HEK293 (cell line): Measurements from ENCODE around the gene BBLN.

Experiments used
- CTCF ChIA-PET: fragments of 350-600 bp; formaldehyde crosslinking; extraction: SDS; loops from one replicate; lab custom pipeline; 2021; ENCODE audit warnings: antibody characterized with exemption; lab: Yijun Ruan, JAX
- POLR2A ChIA-PET: fragments of 300-600 bp; formaldehyde crosslinking; extraction: SDS; loops from one replicate; lab custom pipeline; 2020; ENCODE audit warnings: antibody characterized with exemption, inconsistent platforms; lab: Yijun Ruan, JAX
- H3K27ac ChIP-seq: fragments of 200-500 bp; sonication (Bioruptor generic); 2 replicates; pipeline ENCODE4 v1.5.1; 2014; ENCODE audit warnings: low read depth, low read length, control low read depth, inconsistent platforms; ENCODE audit errors: extremely low read depth
- H3K36me3 ChIP-seq, 2 experiments: fragments of 200-500 bp in 1 of 2; sonication (Bioruptor generic) in 1 of 2; 1 replicate in 1 of 2; 2 replicates in 1 of 2; pipeline ENCODE4 v1.5.1; 2014 to 2017; ENCODE audit warnings: inconsistent platforms in 2 of 2, low read length in 2 of 2; ENCODE audit not compliant: control insufficient read depth in 2 of 2, insufficient read depth in 1 of 2
- H3K4me1 ChIP-seq: fragments of 200-500 bp; sonication (Bioruptor generic); 2 replicates; pipeline ENCODE4 v1.5.1; 2014; ENCODE audit warnings: mild to moderate bottlenecking, low read length, inconsistent platforms; ENCODE audit not compliant: control insufficient read depth, insufficient read depth
- H3K4me3 ChIP-seq: 2 replicates; pipeline ENCODE4 v1.5.1; 2011; ENCODE audit warnings: low read depth, mild to moderate bottlenecking, control low read depth, low read length, moderate library complexity
- H3K9me3 ChIP-seq: fragments of 200-500 bp; sonication (Bioruptor generic); 2 replicates; pipeline ENCODE4 v1.5.1; 2014; ENCODE audit warnings: low read depth, low read length, inconsistent platforms; ENCODE audit not compliant: control insufficient read depth, insufficient read depth
- IKZF3 ChIP-seq: fragments of 450-650 bp; IDR thresholded peaks from 2 replicates; pipeline ENCODE4 v1.5.0; 2018; ENCODE audit warnings: missing biosample characterization, mild to moderate bottlenecking, missing genetic modification characterization, moderate library complexity
- PRDM1 ChIP-seq: fragments of 450-650 bp; formaldehyde crosslinking; IDR thresholded peaks from 2 replicates; pipeline ENCODE4; 2016; ENCODE audit warnings: missing biosample characterization, missing genetic modification characterization
- REPIN1 ChIP-seq: fragments of 450-650 bp; formaldehyde crosslinking; IDR thresholded peaks from 2 replicates; pipeline ENCODE4 v1.5.1; 2017; ENCODE audit warnings: missing biosample characterization, missing genetic modification characterization, low read depth
- ZBTB7A ChIP-seq: fragments of 450-650 bp; formaldehyde crosslinking; IDR thresholded peaks from 2 replicates; pipeline ENCODE4 v1.5.1; 2016; ENCODE audit warnings: low read depth, missing biosample characterization, missing genetic modification characterization
- ZNF121 ChIP-seq: fragments of 450-650 bp; formaldehyde crosslinking; IDR thresholded peaks from 2 replicates; pipeline ENCODE4 v1.5.1; 2016; ENCODE audit warnings: missing biosample characterization, missing genetic modification characterization
- ZNF146 ChIP-seq: fragments of 450-650 bp; formaldehyde crosslinking; IDR thresholded peaks from 2 replicates; pipeline ENCODE4 v1.5.1; 2016; ENCODE audit warnings: missing biosample characterization, missing genetic modification characterization
- ZNF404 ChIP-seq: fragments of 450-650 bp; formaldehyde crosslinking; IDR thresholded peaks from 2 replicates; pipeline ENCODE4 v1.5.1; 2017; ENCODE audit warnings: missing biosample characterization, missing genetic modification characterization
- ZNF423 ChIP-seq: fragments of 450-650 bp; formaldehyde crosslinking; IDR thresholded peaks from 2 replicates; pipeline ENCODE4 v1.5.1; 2016; ENCODE audit warnings: missing biosample characterization, missing genetic modification characterization
- ZNF549 ChIP-seq: fragments of 450-650 bp; IDR thresholded peaks from 2 replicates; pipeline ENCODE4 v1.5.1; 2018; ENCODE audit warnings: missing biosample characterization, missing genetic modification characterization, mild to moderate bottlenecking, inconsistent platforms, moderate library complexity
- ZNF658 ChIP-seq: fragments of 450-650 bp; formaldehyde crosslinking; IDR thresholded peaks from 2 replicates; pipeline ENCODE4; 2016; ENCODE audit warnings: missing biosample characterization, missing genetic modification characterization
- ZNF660 ChIP-seq: fragments of 450-650 bp; IDR thresholded peaks from 2 replicates; pipeline ENCODE4 v1.5.1; 2018; ENCODE audit warnings: missing biosample characterization, mild to moderate bottlenecking, missing genetic modification characterization
- ZNF670 ChIP-seq: fragments of 450-650 bp; formaldehyde crosslinking; IDR thresholded peaks from 2 replicates; pipeline ENCODE4 v1.5.1; 2016; ENCODE audit warnings: missing biosample characterization, missing genetic modification characterization, low read depth
- TF ChIP-seq, protein P1 (sequence below): fragments of 450-650 bp; formaldehyde crosslinking; IDR thresholded peaks from 2 replicates; pipeline ENCODE4 v1.5.1; 2016; ENCODE audit warnings: missing biosample characterization, missing genetic modification characterization
- TF ChIP-seq, protein P2 (sequence below): fragments of 450-650 bp; formaldehyde crosslinking; IDR thresholded peaks from 2 replicates; pipeline ENCODE4 v1.5.1; 2016; ENCODE audit warnings: missing biosample characterization, missing genetic modification characterization
- TF ChIP-seq, protein P3 (sequence below): fragments of 450-650 bp; formaldehyde crosslinking; IDR thresholded peaks from 2 replicates; pipeline ENCODE4 v1.5.1; 2016; ENCODE audit warnings: missing biosample characterization, missing genetic modification characterization, low read depth
- TF ChIP-seq, protein P4 (sequence below): fragments of 450-650 bp; formaldehyde crosslinking; IDR thresholded peaks from 2 replicates; pipeline ENCODE4 v1.5.1; 2017; ENCODE audit warnings: missing biosample characterization, missing genetic modification characterization
- TF ChIP-seq, protein P5 (sequence below): fragments of 450-650 bp; formaldehyde crosslinking; conservative IDR thresholded peaks from 2 replicates; pipeline ENCODE4 v1.5.1; 2016; ENCODE audit warnings: low read depth, missing biosample characterization, missing genetic modification characterization
- TF ChIP-seq, protein P6 (sequence below): fragments of 450-650 bp; formaldehyde crosslinking; IDR thresholded peaks from 2 replicates; pipeline ENCODE4 v1.5.1; 2016; ENCODE audit warnings: missing biosample characterization, missing genetic modification characterization, borderline replicate concordance

BBLN gene

DNA sequence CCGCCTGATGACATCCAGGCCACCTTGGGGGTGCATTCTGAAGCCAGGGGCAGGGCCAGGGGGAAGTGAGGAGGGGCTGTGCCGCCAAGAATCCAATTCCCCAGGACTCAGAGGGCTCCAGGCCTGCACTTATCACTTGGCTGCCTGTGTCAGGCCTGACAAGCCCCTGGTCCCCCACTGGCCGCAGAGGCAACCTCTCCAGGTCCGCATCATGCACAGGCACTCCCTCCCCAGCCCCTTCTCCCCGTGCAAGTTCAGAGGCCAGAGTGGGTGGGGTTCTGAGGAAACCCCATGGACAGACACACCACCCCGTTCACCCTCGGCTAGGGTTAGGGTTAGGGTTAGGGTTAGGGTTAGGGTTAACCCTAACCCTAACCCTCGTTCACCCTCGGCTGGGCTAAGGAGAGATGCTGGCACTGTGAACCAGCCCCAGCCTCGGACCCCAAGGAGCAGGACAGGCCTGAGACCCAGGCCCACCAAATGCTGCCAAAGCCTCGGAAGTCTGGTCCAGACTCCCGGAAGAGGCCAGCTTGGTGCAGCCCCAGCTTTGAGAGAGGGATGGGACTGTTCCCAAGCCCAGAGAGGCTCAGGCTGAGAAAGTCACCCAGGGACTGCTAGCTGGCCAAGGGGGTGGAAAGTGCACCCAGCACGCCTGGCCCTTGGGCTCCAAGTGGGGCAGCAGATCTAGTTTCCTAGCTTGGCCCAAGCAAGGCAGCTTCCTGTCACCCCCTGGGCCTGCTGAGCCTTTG lies 5.9 kb upstream of the BBLN start:
- H3K27ac ChIP-seq: no peak overlapping the region
- ChIA-PET CTCF (interaction anchor here (1.3 kb wide), 1 partner anchor 36 kb away, joined by 5 read pairs; no protein-coding TSS in a partner anchor), POLR2A (no interaction called here)
- no peak overlapping the region for H3K4me3 ChIP-seq
- no peaks in the 10 kb centered on the region for H3K4me1 ChIP-seq
- TF ChIP-seq ZNF121 (tag by site-specific recombination) (no peak), IKZF3 (tag by site-specific recombination) (no peak), ZNF404 (no peak), ZNF670 (tag by site-specific recombination) (no peak), PRDM1 (tag by site-specific recombination) (no peak), REPIN1 (tag by site-specific recombination) (no peak), ZNF423 (tag by site-specific recombination) (no peak), ZNF660 (tag by site-specific recombination) (no peak)
- TF ChIP-seq, protein P1, sequence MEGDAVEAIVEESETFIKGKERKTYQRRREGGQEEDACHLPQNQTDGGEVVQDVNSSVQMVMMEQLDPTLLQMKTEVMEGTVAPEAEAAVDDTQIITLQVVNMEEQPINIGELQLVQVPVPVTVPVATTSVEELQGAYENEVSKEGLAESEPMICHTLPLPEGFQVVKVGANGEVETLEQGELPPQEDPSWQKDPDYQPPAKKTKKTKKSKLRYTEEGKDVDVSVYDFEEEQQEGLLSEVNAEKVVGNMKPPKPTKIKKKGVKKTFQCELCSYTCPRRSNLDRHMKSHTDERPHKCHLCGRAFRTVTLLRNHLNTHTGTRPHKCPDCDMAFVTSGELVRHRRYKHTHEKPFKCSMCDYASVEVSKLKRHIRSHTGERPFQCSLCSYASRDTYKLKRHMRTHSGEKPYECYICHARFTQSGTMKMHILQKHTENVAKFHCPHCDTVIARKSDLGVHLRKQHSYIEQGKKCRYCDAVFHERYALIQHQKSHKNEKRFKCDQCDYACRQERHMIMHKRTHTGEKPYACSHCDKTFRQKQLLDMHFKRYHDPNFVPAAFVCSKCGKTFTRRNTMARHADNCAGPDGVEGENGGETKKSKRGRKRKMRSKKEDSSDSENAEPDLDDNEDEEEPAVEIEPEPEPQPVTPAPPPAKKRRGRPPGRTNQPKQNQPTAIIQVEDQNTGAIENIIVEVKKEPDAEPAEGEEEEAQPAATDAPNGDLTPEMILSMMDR: no peak
- TF ChIP-seq, protein P2, sequence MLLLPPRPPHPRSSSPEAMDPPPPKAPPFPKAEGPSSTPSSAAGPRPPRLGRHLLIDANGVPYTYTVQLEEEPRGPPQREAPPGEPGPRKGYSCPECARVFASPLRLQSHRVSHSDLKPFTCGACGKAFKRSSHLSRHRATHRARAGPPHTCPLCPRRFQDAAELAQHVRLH (tag by site-specific recombination): no peak
- TF ChIP-seq, protein P3, sequence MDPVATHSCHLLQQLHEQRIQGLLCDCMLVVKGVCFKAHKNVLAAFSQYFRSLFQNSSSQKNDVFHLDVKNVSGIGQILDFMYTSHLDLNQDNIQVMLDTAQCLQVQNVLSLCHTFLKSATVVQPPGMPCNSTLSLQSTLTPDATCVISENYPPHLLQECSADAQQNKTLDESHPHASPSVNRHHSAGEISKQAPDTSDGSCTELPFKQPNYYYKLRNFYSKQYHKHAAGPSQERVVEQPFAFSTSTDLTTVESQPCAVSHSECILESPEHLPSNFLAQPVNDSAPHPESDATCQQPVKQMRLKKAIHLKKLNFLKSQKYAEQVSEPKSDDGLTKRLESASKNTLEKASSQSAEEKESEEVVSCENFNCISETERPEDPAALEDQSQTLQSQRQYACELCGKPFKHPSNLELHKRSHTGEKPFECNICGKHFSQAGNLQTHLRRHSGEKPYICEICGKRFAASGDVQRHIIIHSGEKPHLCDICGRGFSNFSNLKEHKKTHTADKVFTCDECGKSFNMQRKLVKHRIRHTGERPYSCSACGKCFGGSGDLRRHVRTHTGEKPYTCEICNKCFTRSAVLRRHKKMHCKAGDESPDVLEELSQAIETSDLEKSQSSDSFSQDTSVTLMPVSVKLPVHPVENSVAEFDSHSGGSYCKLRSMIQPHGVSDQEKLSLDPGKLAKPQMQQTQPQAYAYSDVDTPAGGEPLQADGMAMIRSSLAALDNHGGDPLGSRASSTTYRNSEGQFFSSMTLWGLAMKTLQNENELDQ: no peak
- TF ChIP-seq, protein P4, sequence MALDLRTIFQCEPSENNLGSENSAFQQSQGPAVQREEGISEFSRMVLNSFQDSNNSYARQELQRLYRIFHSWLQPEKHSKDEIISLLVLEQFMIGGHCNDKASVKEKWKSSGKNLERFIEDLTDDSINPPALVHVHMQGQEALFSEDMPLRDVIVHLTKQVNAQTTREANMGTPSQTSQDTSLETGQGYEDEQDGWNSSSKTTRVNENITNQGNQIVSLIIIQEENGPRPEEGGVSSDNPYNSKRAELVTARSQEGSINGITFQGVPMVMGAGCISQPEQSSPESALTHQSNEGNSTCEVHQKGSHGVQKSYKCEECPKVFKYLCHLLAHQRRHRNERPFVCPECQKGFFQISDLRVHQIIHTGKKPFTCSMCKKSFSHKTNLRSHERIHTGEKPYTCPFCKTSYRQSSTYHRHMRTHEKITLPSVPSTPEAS: no peak
- TF ChIP-seq, all 188 proteins: peak for 0
- no peaks in the 10 kb centered on the region for H3K36me3 ChIP-seq
- no peaks in the 10 kb centered on the region for H3K9me3 ChIP-seq

DNA sequence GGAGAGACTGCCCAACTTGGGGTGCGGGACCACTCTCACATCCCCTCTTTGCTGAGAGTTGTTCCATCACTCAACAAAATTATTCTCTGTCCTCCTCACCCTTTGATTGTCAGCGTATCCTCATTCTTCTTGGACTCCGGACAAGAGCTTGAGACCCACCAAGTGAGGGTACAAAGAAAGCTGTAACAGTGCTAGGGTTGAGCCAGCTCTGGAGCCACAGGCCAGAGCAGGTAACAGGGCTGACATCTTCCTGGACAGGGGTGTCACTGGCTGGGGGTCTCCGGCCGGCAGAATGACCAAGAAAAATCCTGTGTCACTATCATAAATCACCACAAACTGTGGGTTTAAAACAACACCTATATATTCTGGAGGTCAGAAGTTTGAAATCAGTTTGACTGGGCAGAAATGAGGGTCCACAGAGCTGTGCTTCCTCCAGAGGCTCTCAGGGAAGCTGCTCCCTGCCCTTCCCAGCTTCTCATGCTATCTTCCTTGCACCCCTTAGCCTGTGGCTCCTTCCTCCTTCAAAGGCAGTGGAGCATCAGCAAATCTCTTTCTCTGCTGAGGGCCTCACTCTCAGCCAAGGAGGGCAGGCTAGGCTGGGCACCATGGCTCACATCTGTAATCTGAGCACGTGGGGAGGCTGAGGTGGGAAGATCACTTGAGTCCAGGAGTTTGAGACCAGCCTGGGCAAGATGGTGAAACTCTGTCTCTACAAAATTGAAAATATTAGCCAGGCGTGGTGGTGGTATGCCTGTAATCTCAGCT lies 4.1 kb upstream of the BBLN start:
- no peak overlapping the region for H3K27ac ChIP-seq
- H3K4me3 ChIP-seq: no peak overlapping the region
- no peaks in the 10 kb centered on the region for H3K36me3 ChIP-seq
- H3K4me1 ChIP-seq: no peaks in the 10 kb centered on the region
- ChIA-PET CTCF (interaction anchor here (0.7 kb wide), 3 partner anchors 42 to 350 kb away, joined by 3 read pairs; no protein-coding TSS in a partner anchor), POLR2A (no interaction called here)
- no peaks in the 10 kb centered on the region for H3K9me3 ChIP-seq
- TF ChIP-seq ZNF146 (tag by site-specific recombination) (no peak), ZNF660 (tag by site-specific recombination) (no peak), ZNF404 (no peak), ZNF658 (tag by site-specific recombination) (no peak), ZNF549 (tag by site-specific recombination) (no peak), ZBTB7A (tag by site-specific recombination) (no peak)
- TF ChIP-seq, protein P5, sequence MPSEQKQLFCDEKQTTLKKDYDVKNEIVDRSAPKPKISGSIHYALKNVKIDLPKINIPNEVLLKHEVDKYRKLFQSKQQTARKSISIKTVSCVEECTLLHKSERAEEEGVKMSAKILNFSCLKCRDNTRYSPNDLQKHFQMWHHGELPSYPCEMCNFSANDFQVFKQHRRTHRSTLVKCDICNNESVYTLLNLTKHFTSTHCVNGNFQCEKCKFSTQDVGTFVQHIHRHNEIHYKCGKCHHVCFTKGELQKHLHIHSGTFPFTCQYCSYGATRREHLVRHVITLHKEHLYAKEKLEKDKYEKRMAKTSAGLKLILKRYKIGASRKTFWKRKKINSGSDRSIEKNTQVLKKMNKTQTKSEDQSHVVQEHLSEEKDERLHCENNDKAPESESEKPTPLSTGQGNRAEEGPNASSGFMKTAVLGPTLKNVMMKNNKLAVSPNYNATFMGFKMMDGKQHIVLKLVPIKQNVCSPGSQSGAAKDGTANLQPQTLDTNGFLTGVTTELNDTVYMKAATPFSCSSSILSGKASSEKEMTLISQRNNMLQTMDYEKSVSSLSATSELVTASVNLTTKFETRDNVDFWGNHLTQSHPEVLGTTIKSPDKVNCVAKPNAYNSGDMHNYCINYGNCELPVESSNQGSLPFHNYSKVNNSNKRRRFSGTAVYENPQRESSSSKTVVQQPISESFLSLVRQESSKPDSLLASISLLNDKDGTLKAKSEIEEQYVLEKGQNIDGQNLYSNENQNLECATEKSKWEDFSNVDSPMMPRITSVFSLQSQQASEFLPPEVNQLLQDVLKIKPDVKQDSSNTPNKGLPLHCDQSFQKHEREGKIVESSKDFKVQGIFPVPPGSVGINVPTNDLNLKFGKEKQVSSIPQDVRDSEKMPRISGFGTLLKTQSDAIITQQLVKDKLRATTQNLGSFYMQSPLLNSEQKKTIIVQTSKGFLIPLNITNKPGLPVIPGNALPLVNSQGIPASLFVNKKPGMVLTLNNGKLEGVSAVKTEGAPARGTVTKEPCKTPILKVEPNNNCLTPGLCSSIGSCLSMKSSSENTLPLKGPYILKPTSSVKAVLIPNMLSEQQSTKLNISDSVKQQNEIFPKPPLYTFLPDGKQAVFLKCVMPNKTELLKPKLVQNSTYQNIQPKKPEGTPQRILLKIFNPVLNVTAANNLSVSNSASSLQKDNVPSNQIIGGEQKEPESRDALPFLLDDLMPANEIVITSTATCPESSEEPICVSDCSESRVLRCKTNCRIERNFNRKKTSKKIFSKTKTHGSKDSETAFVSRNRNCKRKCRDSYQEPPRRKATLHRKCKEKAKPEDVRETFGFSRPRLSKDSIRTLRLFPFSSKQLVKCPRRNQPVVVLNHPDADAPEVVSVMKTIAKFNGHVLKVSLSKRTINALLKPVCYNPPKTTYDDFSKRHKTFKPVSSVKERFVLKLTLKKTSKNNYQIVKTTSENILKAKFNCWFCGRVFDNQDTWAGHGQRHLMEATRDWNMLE (tag by site-specific recombination): no peak
- TF ChIP-seq, protein P6, sequence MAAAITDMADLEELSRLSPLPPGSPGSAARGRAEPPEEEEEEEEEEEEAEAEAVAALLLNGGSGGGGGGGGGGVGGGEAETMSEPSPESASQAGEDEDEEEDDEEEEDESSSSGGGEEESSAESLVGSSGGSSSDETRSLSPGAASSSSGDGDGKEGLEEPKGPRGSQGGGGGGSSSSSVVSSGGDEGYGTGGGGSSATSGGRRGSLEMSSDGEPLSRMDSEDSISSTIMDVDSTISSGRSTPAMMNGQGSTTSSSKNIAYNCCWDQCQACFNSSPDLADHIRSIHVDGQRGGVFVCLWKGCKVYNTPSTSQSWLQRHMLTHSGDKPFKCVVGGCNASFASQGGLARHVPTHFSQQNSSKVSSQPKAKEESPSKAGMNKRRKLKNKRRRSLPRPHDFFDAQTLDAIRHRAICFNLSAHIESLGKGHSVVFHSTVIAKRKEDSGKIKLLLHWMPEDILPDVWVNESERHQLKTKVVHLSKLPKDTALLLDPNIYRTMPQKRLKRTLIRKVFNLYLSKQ (tag by site-specific recombination): no peak
